ENCODE measurements around the gene RERE.
A peak's percentile ranks its signal among the peaks of the same experiment; 100 is the strongest.

The RERE gene

GRCh38 chr1:8458607-8459006 is 358.8 kb downstream of the RERE start:
- TF ChIP-seq ZFX (IDR thresholded peaks at IDR 0.05) (no peak), CTCF (conservative IDR thresholded peaks at IDR 0.05) (no peak)
- no peak overlapping the region for H3K27ac ChIP-seq

DNA sequence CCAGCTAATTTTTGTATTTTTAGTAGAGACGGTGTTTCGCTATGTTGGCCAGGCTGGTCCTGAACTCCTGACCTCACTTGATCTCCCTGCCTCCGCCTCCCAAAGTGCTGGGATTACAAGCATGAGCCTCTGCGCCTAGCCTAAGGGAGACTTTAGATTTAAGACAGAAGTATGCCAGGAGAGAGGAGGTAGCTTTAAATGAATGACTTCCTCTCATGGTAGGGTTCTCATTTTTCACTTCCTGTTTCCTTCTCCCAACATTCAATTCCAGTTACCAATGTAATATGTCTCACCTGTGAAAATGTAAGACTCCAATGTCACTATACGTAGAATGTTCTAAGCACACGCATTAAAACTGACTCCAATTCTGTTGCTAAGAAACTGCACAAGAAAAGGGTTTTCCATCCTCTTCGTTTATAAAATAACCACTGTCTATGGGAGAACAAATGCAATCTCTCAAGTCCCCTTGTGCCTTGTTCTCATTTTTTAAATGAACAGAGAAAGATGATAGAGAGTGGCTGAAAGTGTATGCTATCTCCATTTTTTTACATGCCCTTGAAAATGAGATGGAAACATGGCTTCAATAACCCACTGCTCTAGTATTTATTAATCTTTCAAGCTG is 359.6 kb downstream of the RERE start:
- TF ChIP-seq ZFX (IDR thresholded peaks at IDR 0.05): no peak
- TF ChIP-seq CTCF (conservative IDR thresholded peaks at IDR 0.05): no peak
- no peak overlapping the region for H3K27ac ChIP-seq

DNA sequence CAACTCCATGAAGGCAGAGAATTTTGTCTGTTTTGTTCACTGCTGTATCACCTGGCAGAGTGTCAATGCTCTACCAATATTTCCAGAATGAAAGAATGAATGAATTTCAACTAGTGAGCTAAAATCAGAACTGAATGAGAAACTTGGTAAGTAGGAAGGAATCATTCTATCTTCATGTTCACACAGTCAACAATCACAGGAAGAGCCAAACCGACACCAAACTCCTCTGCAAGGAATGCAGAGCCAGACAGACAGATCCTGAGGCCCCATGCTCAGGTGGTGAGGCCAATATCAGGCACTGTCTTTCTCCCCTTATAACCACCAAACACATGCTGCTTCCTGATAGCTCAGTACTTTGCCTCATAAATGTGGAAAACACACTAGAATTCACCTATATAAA is 360.4 kb downstream of the RERE start:
- TF ChIP-seq CTCF (conservative IDR thresholded peaks at IDR 0.05) (no peak), ZFX (IDR thresholded peaks at IDR 0.05) (no peak)
- no peak overlapping the region for H3K27ac ChIP-seq

- TF ChIP-seq ZFX (IDR thresholded peaks at IDR 0.05): no peak
- no peak for TF ChIP-seq CTCF (conservative IDR thresholded peaks at IDR 0.05)
- no peak overlapping the region for H3K27ac ChIP-seq
Observed at GRCh38 chr1:8456308-8456912, 361.0 kb downstream of the RERE start.

DNA sequence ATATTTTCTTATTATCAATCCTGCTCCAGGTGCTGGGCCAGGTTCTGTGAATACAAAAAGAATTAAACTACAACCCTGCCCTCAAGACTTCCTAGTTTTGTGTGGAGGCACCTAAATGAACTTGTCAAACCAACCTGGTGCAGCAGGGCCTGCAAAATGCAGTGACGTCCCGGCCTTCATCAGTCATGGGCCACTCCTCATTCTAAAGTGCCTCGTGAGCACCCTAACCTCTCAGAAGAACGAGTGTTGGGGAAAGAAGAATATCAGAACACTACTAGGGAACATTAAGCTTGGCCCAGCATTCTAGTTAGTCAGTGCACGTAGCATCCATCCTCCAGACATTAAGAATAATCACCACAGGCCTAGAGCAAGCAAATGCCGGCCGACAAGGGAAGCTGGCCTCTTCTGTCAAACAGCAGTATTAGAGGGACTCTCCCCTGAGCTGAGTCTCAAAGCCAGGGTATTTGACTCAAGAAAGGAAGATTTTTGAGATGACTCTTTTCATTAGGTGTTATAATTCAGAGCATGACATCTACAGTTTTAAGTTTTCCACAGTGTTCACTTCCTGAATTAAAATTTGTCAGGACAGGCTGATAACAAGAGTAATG is 361.6 kb downstream of the RERE start:
- TF ChIP-seq CTCF (conservative IDR thresholded peaks at IDR 0.05) (no peak), ZFX (IDR thresholded peaks at IDR 0.05) (no peak)
- no peak overlapping the region for H3K27ac ChIP-seq

DNA sequence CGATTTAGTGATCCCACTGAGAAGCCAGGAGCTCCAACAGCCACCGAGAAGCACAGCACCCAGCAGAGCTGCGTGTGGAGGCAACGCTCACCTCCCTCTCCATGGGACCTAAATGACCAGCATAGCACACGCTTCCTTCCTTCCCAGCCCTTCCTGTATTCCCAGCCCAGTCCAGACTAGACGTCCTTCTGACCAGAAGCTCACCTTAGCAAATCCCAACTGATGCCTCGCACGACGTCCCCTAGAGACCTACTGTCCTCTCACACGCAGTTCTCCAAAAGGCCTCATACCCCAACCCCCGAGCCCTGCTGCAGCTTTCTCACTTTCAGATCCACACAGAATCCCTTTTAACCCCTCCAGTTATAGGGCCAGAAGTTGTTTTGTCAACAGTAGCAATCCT is 367.1 kb downstream of the RERE start:
- TF ChIP-seq ZFX (IDR thresholded peaks at IDR 0.05): no peak
- TF ChIP-seq CTCF (conservative IDR thresholded peaks at IDR 0.05): no peak
- no peak overlapping the region; the same call in 1 of the 2 replicates for H3K27ac ChIP-seq

DNA sequence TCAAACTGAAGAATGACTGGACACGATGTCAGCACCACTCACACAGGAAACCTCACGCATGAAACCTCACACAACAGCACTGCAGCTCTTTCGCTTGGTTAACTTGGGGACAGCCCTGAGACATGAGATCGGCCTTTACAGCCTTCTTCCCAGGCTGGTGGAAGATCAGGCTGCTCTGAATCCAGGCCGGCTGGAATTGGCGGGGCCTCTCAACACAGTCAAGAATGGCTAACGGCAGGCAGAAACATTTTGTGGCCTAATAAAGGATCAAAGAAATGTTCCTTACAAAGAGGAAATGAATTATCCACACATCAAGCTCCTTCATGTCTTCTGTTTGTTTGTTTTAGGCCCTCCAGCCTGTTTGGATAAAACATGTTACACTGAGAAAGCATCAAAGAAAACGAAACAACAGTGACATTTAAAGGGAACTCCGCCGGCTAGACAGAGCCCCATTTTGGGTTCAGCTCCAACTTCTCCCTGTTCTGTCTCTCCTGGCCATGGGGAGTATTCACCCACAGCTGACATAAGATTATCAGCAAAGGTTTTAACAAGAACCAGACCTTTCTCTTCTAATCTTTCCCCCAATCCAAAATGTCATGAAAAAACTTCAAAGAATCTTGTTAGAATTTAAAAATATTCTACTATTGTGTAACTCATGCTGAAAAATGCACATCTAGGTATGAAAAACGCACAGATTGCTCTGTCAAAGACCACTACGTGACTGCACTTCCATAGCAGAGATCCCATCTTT is 368.4 kb downstream of the RERE start:
- TF ChIP-seq ZFX (IDR thresholded peaks at IDR 0.05) (no peak), CTCF (conservative IDR thresholded peaks at IDR 0.05) (no peak)
- peak overlapping the region; percentile 71 for H3K27ac ChIP-seq

- peak overlapping the region; percentile 71 for H3K27ac ChIP-seq
Observed at GRCh38 chr1:8448505-8448904, 368.9 kb downstream of the RERE start.

Measured in C4-2B (cell line).